ENCODE results near the gene NEU4. TPM values are rescaled to one million over a fixed set of nuclear protein-coding genes. Genes with fewer than 3 reads are reported as not detected.
"Not testable (repeated sequence)": the region's sequence is repeated elsewhere in the genome, so short reads cannot be mapped to it uniquely, and the experiment has no call there.

NEU4 gene
- total RNA-seq, 2 experiments from 2014 or later, result 0.84 TPM; not detected in 1

DNA sequence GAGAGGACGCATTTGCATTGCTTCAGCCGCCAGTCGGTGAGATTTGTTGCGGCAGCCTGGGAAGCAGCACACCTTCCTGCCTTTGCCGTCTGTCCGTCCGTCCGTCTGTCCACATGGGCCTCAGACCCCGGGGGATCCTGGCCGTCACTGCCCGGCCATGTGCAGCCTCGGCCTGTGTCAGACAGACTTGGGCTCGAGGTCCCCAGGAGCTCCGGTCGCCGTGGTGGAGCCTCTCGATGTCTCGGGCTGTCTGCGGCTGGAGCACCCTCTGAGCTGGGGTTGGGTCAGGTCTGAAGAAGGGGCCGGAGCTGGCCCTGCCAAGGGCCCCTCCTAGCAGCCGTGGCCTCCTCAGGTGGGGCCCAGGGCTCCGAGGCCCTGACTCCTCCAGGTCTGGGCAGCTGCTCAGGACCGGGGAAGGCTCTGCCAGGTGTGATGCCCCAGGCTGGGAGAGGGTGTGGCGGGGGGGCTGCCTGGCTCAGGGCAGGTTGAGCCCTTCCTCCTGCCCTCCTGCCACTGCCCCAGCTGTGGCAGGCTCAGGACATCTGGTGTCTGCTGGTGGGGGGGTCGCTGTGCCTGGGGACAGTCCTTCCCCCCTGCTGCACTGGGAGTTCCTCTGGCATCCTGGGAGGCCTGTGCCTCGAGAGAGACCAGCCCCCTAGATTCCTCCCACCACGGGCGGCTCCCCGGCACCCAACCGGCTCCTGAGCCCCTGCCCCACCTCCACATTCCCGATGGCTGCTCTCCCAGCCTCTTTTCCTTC is 11.8 kb downstream of the NEU4 start:
- Histone ChIP-seq H3K9me2 (ENCODE audit: insufficient read depth, low read length) (no peaks in the 10 kb centered on the region), H3K27ac (ENCODE audit: low read depth, low read length, poor library complexity, severe bottlenecking) (no peak overlapping the region), H3K4me3 (ENCODE audit: low read depth, low read length, poor library complexity, severe bottlenecking) (no peak overlapping the region), H3K79me2 (ENCODE audit: insufficient read depth, low read depth, low read length) (no peaks in the 10 kb centered on the region), H3K4me2 (ENCODE audit: low read length) (no peak overlapping the region), H3K36me3 (ENCODE audit: insufficient read depth, low read length) (no peaks in the 10 kb centered on the region), H4K20me1 (ENCODE audit: insufficient read depth, low read length) (no peaks in the 10 kb centered on the region), H3K9me3 (ENCODE audit: low read length) (peaks cover 6% of the 10 kb centered on the region; the same call in 1 of the 2 replicates), H3K4me1 (ENCODE audit: insufficient read depth, low read length, poor library complexity, severe bottlenecking) (no peaks in the 10 kb centered on the region), H2AFZ (ENCODE audit: low read length) (no peak overlapping the region)
- no TSS peak for BruUV-seq (replicated peaks)
- ChIA-PET CTCF (ENCODE audit: unreplicated experiment) (no interaction called here), POLR2A (no interaction called here)
- DNase-seq (ENCODE audit: low spot score), result no peak
- TF ChIP-seq EZH2phosphoT487 (IDR thresholded peaks at IDR 0.05; ENCODE audit: borderline replicate concordance, low read depth, low read length) (no peak), CTCF (conservative IDR thresholded peaks at IDR 0.05; ENCODE audit: low read length) (no peak)
- intact Hi-C loops (cut with micrococcal nuclease; ENCODE audit: unreplicated experiment), result no loop called here

DNA sequence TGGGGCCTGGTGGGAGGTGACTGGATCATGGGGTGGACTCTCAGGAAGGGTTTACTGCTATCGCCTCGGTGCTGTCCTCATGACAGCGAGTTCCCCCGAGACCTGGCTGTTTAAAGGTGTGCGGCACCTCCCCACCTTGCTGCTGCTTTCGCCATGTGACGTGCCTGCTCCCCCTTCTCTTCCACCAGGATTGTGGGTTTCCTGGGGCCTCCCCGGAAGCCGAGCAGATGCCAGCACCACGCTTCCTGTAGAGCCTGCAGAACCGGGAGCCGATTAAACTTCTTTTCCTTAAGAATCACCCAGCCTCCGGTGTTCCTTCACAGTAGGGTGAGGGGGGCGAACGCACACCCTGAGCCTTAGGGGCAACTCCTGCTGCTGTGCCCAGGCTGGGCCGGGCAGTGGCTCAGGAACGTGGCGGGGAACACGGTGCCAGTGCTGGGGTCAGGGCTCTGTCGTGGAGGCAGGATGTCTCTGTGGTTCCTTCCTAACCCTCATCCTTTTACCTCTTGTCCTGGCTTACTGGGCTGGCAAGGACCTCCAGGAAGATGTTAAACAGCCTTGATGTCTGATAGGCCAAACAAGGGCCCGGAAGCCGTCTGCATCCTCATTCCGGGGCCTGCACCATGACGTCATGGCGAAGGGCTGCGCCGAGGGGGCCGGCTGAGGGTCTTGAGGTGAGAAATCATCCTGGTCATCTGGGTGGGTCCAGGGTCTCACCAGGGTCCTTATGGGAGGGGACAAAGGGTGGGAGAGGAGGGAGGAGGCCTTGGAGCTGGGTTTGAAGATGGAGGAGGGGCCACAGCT is 12.7 kb downstream of the NEU4 start:
- DNase-seq (ENCODE audit: low spot score), result no peak
- intact Hi-C loops (cut with micrococcal nuclease; ENCODE audit: unreplicated experiment), result no loop called here
- Histone ChIP-seq H3K9me3 (ENCODE audit: low read length) (peaks cover 7% of the 10 kb centered on the region; the same call in 1 of the 2 replicates), H4K20me1 (ENCODE audit: insufficient read depth, low read length) (no peaks in the 10 kb centered on the region), H3K4me2 (ENCODE audit: low read length) (no peak overlapping the region), H3K4me1 (ENCODE audit: insufficient read depth, low read length, poor library complexity, severe bottlenecking) (no peaks in the 10 kb centered on the region), H3K36me3 (ENCODE audit: insufficient read depth, low read length) (no peaks in the 10 kb centered on the region), H2AFZ (ENCODE audit: low read length) (no peak overlapping the region), H3K9me2 (ENCODE audit: insufficient read depth, low read length) (no peaks in the 10 kb centered on the region), H3K4me3 (ENCODE audit: low read depth, low read length, poor library complexity, severe bottlenecking) (no peak overlapping the region), H3K27ac (ENCODE audit: low read depth, low read length, poor library complexity, severe bottlenecking) (no peak overlapping the region), H3K79me2 (ENCODE audit: insufficient read depth, low read depth, low read length) (no peaks in the 10 kb centered on the region)
- TF ChIP-seq EZH2phosphoT487 (IDR thresholded peaks at IDR 0.05; ENCODE audit: borderline replicate concordance, low read depth, low read length) (no peak), CTCF (conservative IDR thresholded peaks at IDR 0.05; ENCODE audit: low read length) (no peak)
- POLR2A ChIA-PET, result no interaction called here
- CTCF ChIA-PET (ENCODE audit: unreplicated experiment), result no interaction called here
- no TSS peak for BruUV-seq (replicated peaks)

GRCh38 chr2:241822264-241822623 is 13.3 kb downstream of the NEU4 start:
- no peak for DNase-seq (ENCODE audit: low spot score)
- Histone ChIP-seq H4K20me1 (ENCODE audit: insufficient read depth, low read length) (no peaks in the 10 kb centered on the region), H2AFZ (ENCODE audit: low read length) (no peak overlapping the region), H3K36me3 (ENCODE audit: insufficient read depth, low read length) (no peaks in the 10 kb centered on the region), H3K4me3 (ENCODE audit: low read depth, low read length, poor library complexity, severe bottlenecking) (no peak overlapping the region), H3K79me2 (ENCODE audit: insufficient read depth, low read depth, low read length) (no peaks in the 10 kb centered on the region), H3K4me2 (ENCODE audit: low read length) (no peak overlapping the region), H3K9me3 (ENCODE audit: low read length) (peaks cover 13% of the 10 kb centered on the region; the same call in 1 of the 2 replicates), H3K9me2 (ENCODE audit: insufficient read depth, low read length) (no peaks in the 10 kb centered on the region), H3K27ac (ENCODE audit: low read depth, low read length, poor library complexity, severe bottlenecking) (no peak overlapping the region), H3K4me1 (ENCODE audit: insufficient read depth, low read length, poor library complexity, severe bottlenecking) (no peaks in the 10 kb centered on the region)
- POLR2A ChIA-PET, result no interaction called here
- BruUV-seq (replicated peaks), result no TSS peak
- TF ChIP-seq CTCF (conservative IDR thresholded peaks at IDR 0.05; ENCODE audit: low read length), result no peak
- TF ChIP-seq EZH2phosphoT487 (IDR thresholded peaks at IDR 0.05; ENCODE audit: borderline replicate concordance, low read depth, low read length), result no peak
- CTCF ChIA-PET (ENCODE audit: unreplicated experiment), result no interaction called here
- intact Hi-C loops (cut with micrococcal nuclease; ENCODE audit: unreplicated experiment), result no loop called here

DNA sequence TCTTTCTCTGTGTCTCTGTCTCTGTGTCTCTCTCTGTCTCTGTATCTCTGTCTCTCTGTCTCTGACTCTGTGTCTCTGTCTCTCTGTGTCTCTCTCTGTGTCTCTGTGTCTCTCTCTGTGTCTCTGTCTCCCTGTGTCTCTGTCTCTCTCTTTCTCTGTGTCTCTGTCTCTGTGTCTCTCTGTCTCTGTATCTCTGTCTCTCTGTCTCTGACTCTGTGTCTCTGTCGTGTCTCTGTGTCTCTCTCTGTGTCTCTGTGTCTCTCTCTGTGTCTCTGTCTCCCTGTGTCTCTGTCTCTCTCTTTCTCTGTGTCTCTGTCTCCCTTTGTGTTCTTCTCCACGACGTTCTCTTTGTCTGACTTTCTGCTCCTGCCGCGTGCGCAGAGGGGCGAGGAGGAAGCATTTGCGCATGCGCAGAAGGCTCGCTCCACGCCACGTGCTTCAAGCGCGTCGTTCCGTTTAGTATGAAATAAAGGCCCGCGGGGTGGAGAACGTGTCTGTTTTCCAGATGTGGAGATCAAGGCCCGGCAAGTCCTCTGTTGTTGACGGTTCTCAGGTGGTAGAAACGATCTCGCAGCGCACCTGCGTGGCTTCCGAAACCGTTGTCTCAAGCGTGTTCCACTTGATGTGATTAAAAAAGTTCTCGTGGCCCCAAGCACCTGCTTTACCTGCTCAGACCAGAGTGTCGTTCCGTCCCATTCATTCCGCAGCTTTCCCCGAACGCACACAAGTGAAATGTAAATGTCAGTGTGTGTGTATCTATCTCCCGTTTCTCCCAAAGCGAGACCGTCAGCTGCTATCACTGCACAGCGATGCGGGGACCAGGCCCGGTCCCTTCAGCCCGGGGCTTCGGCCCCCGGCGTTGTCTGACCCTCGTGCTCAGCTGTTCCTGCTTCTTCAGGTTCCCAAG is 14.8 kb downstream of the NEU4 start:
- H3K4me2 ChIP-seq (ENCODE audit: low read length); intact Hi-C loops (cut with micrococcal nuclease; ENCODE audit: unreplicated experiment); POLR2A ChIA-PET; H2AFZ ChIP-seq (ENCODE audit: low read length); H3K79me2 ChIP-seq (ENCODE audit: insufficient read depth, low read depth, low read length); DNase-seq (ENCODE audit: low spot score); H3K4me3 ChIP-seq (ENCODE audit: low read depth, low read length, poor library complexity, severe bottlenecking); H4K20me1 ChIP-seq (ENCODE audit: insufficient read depth, low read length); H3K9me2 ChIP-seq (ENCODE audit: insufficient read depth, low read length); H3K4me1 ChIP-seq (ENCODE audit: insufficient read depth, low read length, poor library complexity, severe bottlenecking); CTCF ChIA-PET (ENCODE audit: unreplicated experiment); BruUV-seq (replicated peaks); H3K27ac ChIP-seq (ENCODE audit: low read depth, low read length, poor library complexity, severe bottlenecking); H3K36me3 ChIP-seq (ENCODE audit: insufficient read depth, low read length): not testable (repeated sequence)
- peaks cover 17% of the 10 kb centered on the region; the same call in 1 of the 2 replicates for H3K9me3 ChIP-seq (ENCODE audit: low read length)

Data from OCI-LY7 (cell line).